GM15510 (cell line): ENCODE data around the gene PRUNE1.

Source experiments
- POLR2A ChIP-seq: IDR thresholded peaks from 3 replicates; pipeline ENCODE4 v1.6.1; 2011; ENCODE audit warnings: borderline replicate concordance; ENCODE audit not compliant: insufficient read length; ENCODE audit errors: extremely low read depth

PRUNE1 gene

DNA sequence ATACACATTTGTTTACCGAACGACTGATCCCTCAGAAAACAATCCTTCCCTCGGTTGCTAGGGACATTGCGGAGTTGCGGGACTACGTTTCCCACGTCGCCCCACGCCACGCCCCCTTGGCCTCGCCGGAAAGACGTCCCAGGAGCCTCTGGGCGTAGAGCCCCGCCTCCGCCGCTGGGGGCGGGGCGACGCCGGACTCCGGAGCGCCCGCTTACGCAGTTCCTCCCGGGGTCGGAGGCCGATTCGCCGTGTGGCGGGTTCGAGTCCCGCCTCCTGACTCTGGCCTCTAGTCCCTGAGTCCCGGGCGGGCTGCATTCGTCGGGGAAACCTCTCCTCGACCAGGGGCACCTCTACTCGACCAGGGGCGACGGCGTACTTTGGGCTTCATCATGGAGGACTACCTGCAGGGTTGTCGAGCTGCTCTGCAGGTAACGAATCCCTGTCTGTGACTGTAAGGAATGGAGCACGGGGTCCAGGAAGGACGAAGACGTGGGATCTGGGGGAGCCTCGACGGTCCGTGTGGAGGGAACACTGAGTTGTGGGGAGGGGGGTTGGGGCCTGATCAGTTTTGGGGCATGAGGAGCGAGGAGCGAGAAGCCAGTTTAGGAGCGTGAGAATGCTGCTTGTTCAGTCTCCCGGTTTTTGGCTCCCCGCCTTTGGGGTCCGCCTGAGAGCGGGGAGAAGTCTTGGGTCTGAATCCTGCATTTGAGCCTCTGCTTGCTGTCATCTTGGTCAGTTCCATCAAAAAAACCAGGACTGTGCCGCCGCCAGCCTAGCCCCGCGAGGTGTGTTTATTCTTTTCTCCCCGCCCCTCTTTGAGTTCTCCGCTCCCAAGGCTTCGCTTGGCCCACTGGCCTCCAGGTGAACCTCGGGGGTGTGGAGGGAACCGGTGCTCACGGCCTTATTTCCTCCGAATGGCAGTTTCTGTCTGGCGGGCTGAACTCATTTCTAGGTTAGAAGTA is at the start of gene PRUNE1:
Gene PRUNE1, plus strand, starts transcription at position 206 of the 962 bp plus-strand sequence. Its CDS starts 184 bp downstream, at position 390.
- TF ChIP-seq POLR2A = peak; percentile 56

GRCh38 chr1:150960646-150961045 is 47.6 kb upstream of the PRUNE1 start:
- TF ChIP-seq POLR2A = no peak

DNA sequence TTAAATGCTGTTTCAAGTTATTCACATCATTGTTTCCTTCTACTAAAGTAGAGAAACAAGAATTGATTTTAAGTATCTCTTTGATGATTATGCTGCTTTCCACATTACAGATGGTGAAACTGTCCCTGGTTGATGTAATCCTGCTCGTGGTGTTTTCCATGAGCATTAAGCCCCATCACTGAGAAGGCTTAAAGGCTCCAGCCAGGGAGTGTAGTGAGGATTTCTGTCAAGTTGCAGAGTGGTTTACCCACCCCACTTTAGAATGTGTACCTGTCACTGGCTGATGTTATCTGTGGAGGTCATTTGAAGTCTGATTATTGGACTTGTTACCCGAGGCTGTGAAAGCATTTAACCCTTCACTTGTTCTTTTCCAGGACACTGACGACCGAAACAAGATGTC is 46.5 kb upstream of the PRUNE1 start:
- TF ChIP-seq POLR2A = no peak

- TF ChIP-seq POLR2A = no peak
Observed at GRCh38 chr1:150963321-150964163, 44.7 kb upstream of the PRUNE1 start.

GRCh38 chr1:150964164-150964489 is 44.1 kb upstream of the PRUNE1 start:
- TF ChIP-seq POLR2A = no peak

DNA sequence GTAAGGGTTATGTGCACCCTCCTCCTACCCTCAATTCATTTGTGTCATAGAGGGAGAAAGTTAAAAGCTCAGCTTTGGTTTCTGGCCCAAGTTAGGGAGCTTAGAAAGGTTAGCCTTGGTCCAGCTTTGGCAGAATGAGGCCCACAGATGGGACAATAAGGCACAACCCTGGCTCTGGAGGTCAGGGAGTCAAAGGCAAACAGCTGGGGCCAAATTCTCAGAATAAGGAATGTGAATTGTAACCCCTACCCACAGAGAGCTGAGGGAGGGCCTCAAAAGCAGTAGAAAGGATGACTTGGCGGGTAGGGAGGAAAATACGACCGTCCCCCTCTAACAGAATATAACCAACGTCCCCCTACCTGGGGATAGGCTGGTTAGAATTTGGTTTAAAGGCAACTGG is 42.6 kb upstream of the PRUNE1 start:
- TF ChIP-seq POLR2A = no peak

DNA sequence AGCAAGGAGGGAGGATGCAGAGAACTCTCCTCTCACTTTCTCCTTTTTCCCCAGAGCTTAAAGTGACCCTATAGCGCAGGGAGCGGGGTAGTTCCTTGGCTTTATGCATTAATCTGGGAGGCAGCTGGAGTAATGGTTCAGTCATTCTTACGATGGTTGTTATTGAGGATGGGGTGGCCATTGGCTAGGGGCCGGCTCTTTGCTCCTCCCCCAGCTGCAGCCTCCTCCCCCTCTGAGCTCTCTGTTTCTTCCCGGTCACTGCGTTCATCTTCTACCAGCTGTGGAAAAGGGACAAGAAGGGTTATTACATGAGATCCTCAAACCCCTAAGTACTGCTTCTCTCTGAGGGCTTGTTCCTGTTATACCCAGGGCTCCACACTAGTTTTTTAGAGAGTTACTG is 42.2 kb upstream of the PRUNE1 start:
- no peak for TF ChIP-seq POLR2A

GRCh38 chr1:150967936-150968335 is 40.3 kb upstream of the PRUNE1 start:
- TF ChIP-seq POLR2A = no peak

GRCh38 chr1:150968491-150968890 is 39.8 kb upstream of the PRUNE1 start:
- no peak for TF ChIP-seq POLR2A

- TF ChIP-seq POLR2A = no peak
Observed at GRCh38 chr1:150969626-150970025, 38.6 kb upstream of the PRUNE1 start.

- TF ChIP-seq POLR2A = no peak
Observed at GRCh38 chr1:150970808-150971582, 37.3 kb upstream of the PRUNE1 start.

- no peak for TF ChIP-seq POLR2A
Observed at GRCh38 chr1:150971583-150972416, 36.4 kb upstream of the PRUNE1 start.

DNA sequence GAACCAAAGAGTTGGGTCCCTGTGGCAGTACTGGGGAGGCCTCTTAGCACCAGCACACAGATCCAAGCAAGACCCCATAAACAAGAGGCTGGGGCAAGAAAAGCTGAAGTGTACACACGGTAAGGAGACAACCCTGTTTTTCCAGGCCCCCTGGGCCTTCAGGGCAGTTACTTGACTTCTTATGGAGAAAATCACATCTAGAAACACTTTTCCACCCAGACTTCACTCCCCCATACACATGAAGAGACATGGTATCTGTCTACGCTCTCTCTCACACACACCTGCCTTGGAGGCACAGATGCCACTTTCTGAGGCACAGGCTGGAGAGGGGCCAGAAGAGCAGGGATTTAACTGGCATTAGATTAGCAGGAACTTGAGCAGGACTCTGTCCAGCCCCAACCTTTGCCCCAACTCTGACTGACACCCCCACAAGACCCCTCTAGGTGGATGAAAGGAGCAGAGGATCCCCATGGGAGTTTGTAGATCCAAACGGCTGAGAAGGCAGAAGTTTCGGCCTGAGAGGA is 35.8 kb upstream of the PRUNE1 start:
- no peak for TF ChIP-seq POLR2A
